Adrenal gland (tissue), 12 donors: Measurements from ENCODE around the gene CNTNAP2. TPM values are rescaled to one million over a fixed set of nuclear protein-coding genes. Genes with fewer than 3 reads are reported as not detected.

Source experiments
- DNase-seq, 7 donors: peaks; one replicate each; pipeline ENCODE4 v3.0.0-alpha.2; 2019 to 2020
- H3K27ac ChIP-seq, 5 donors: fragments of 200-600 bp; sonication (generic) in 4 of 5; 1 replicate in 3 of 5; 2 replicates in 2 of 5; pipeline versions ENCODE4 v1.5.1 to v1.8.0; 2016 to 2020; ENCODE audit warnings: mild to moderate bottlenecking in 1 of 5
- H3K27me3 ChIP-seq: fragments of 200-600 bp; 2 replicates; pipeline ENCODE4 v1.8.0; 2021
- H3K36me3 ChIP-seq, 2 donors: fragments of 200-600 bp; replicated peaks in 1 of 2; 1 replicate in 1 of 2; 2 replicates in 1 of 2; pipeline versions ENCODE4 v1.5.1 to v1.8.0; 2018 to 2022
- H3K4me1 ChIP-seq, 2 donors: fragments of 200-600 bp; replicated peaks in 1 of 2; 1 replicate in 1 of 2; 2 replicates in 1 of 2; pipeline versions ENCODE4 v1.5.1 to v1.8.0; 2018 to 2021
- H3K4me3 ChIP-seq, 4 donors: fragments of 200-600 bp; sonication (generic) in 3 of 4; one replicate each; pipeline ENCODE4 v1.5.1; 2016 to 2018
- H3K9me3 ChIP-seq, 3 donors: fragments of 200-600 bp; sonication (generic) in 1 of 3; replicated peaks in 1 of 3; 1 replicate in 2 of 3; 2 replicates in 1 of 3; pipeline versions ENCODE4 v1.5.1 to v1.8.0; 2016 to 2021
- CTCF ChIP-seq, 6 experiments: fragments of 450-650 bp in 4 of 6; fragments of 200-600 bp in 2 of 6; sonication (generic) in 1 of 6; IDR thresholded peaks; 1 replicate in 5 of 6; 2 replicates in 1 of 6; pipeline versions ENCODE4 v1.5.1 to v1.8.0; 2016 to 2021; ENCODE audit warnings: antibody characterized with exemption in 6 of 6, mild to moderate bottlenecking in 2 of 6, moderate library complexity in 1 of 6
- POLR2A ChIP-seq, 2 donors: fragments of 450-650 bp; IDR thresholded peaks; one replicate each; pipeline ENCODE4 v1.6.1; 2017; ENCODE audit warnings: antibody characterized with exemption in 2 of 2, mild to moderate bottlenecking in 2 of 2, moderate library complexity in 1 of 2
- WGBS, 4 donors: extraction: QIAGEN DNeasy Blood & Tissue Kit in 2 of 4; methylation state at CpG; one replicate each; pipeline versions ENCODE4 v1.1.5 to v1.1.7; 2013 to 2017; 5-methylcytosine and 5-hydroxymethylcytosine counted together
- intact Hi-C, 2 donors: fragments of 100-400 bp; cut with DNase I; formaldehyde crosslinking; loops; one replicate each; pipeline versions ENCODE4 v1.14.1 to v1.15.0; 2022 to 2023
- polyA plus RNA-seq, 3 donors: library from polyadenylated mRNA; stranded (reverse); fragments of 200-250 nt in 2 of 3; fragments of 350-450 nt in 1 of 3; fragmentation: Illumina TruSeq in 1 of 3; extraction: RNeasy Lipid Tissue Mini Kit (QIAGEN cat#74804) in 1 of 3; gene quantifications; one replicate each; pipeline ENCODE4 v1.2.3, GENCODE V29; 2013 to 2014
- total RNA-seq, 9 donors: library from RNA; depleted of rRNA in 4 of 9; stranded (reverse); fragments of >200 nt in 4 of 9; fragments of 120-200 nt in 1 of 9; fragmentation: NEBNext Ultra II Directional in 1 of 9; extraction: Animal tissue kit (Norgen Biotek cat#: 25700) in 1 of 9; gene quantifications; one replicate each; pipeline versions ENCODE4 v1.1.0 to v1.2.4, GENCODE V29; 2013 to 2023
- donor health status: healthy with polysubstance abuse.
- donor health status: Bipolar disorder and iron deficiency.
- donor health status: DM: yes; HTN: yes; CAD: no.
- donor health status: DM: no; HTN: no; CAD: no.
- donor health status: DM: no; HTN: no; CAD: no.
- donor health status: DM: yes; HTN: yes; CAD: no.

CNTNAP2 gene
- total and polyA plus RNA-seq, 12 donors, result 0.14 to 6.3 (median 1.8) TPM; not detected in 2

DNA sequence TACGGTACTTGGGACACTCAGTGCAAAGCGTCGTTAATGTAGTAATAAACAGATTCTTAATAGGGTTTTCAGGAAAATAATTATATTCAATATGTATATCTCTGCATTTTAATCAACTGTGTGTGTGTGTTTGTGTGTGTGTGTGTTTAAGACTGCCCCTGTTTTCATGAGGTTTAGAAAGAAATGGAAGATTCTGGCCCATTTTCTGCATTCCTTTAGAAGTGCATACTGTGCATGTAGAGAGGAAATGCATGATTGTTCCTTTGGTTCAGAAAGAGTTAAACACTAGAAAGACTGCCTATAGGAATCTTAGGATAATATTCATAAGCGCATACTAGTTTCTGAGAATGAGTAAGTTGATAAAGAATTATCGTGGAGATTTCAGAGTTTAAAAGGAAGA, 975 bp downstream of the CNTNAP2 start:
- Histone ChIP-seq H3K36me3 (no peaks in the 10 kb centered on the region), H3K27me3 (peaks cover 22% of the 10 kb centered on the region), H3K27ac (no peak overlapping the region), H3K4me3 (no peak overlapping the region), H3K4me1 (peaks cover 9 to 10% of the 10 kb centered on the region in 2 donors), H3K9me3 (no peaks in the 10 kb centered on the region)
- no peak for DNase-seq
- 24 to 36% (median 31%) methylated on average over 5 of the region's 5 CpGs for WGBS, 4 donors
- intact Hi-C loops, result no loop called here
- no peak for TF ChIP-seq POLR2A (IDR thresholded peaks at IDR 0.05)
- TF ChIP-seq CTCF (IDR thresholded peaks at IDR 0.05), result no peak

DNA sequence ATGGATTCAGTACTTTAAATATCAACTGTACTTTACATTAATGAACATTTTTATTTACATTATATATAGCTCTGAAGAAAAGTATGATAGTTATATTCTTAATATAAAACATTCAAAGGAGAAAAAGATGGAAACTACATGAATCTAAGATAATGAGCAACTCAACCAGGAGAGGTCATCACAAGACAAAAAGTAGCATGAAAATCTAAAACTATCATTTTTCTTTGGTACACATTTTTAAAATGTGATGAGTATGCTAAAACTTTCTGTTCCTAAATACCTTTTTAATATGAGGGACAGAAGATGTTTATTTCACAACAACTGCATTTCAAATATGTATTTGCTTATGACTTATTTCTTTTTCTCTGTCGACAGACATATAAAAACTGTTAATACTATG, 2.4 kb downstream of the CNTNAP2 start:
- Histone ChIP-seq H3K27me3 (peaks cover 22% of the 10 kb centered on the region), H3K4me1 (peaks cover 9 to 10% of the 10 kb centered on the region in 2 donors), H3K9me3 (no peaks in the 10 kb centered on the region), H3K27ac (no peak overlapping the region), H3K4me3 (no peak overlapping the region), H3K36me3 (no peaks in the 10 kb centered on the region)
- intact Hi-C loops, result no loop called here
- TF ChIP-seq CTCF (IDR thresholded peaks at IDR 0.05) (no peak), POLR2A (IDR thresholded peaks at IDR 0.05) (no peak)
- WGBS, 4 donors, result 66 to 78% (median 74%) methylated on average over 1 of the region's 1 CpG
- DNase-seq, result no peak

- Histone ChIP-seq H3K27ac (no peak overlapping the region), H3K9me3 (no peaks in the 10 kb centered on the region), H3K4me1 (no peaks in the 10 kb centered on the region), H3K27me3 (peaks cover 6% of the 10 kb centered on the region), H3K4me3 (no peak overlapping the region), H3K36me3 (no peaks in the 10 kb centered on the region)
- intact Hi-C loops, result no loop called here
- TF ChIP-seq CTCF (IDR thresholded peaks at IDR 0.05), result no peak
- WGBS, 4 donors, result 78 to 84% (median 81%) methylated on average over 5 of the region's 5 CpGs
- DNase-seq, result no peak
These were observed 7.1 kb downstream of the CNTNAP2 start for GRCh38 chr7:146123715-146124114.

DNA sequence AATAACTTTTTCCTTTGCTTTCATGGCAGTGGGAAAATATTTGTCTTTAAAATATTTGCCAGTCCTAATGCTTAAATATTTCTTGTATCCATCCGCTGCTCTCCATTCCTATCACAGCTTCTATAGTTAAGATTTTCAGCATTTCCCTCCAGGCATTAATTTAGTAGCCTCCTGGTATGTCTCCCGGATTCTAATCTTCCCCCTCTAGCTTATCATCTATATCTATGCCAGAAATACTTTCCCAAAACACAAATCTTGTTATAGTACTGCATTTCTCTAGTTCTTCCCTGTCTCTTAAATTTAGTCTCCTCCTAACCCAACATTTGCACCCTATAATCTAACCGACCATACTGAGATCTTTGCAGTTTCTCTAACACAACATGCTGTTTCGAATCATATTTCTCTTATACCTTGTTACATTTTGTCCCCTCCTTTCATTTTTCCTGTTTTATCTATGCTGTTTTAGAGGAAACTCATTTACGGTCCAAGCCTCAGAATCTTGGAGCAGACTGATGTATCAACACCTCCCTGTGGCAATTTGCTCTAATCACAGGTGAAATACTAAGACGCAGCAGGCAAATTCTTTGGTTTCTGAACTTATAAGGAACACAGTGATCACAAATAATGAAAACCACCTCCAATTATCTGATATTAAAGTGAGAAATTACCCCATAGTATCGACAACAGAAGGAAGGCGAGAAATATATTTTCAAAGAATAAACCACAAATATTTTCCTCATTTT, 10.3 kb downstream of the CNTNAP2 start:
- TF ChIP-seq POLR2A (IDR thresholded peaks at IDR 0.05) (no peak), CTCF (IDR thresholded peaks at IDR 0.05) (no peak)
- no peaks in the 10 kb centered on the region for H3K27me3 ChIP-seq
- H3K9me3 ChIP-seq, result no peaks in the 10 kb centered on the region
- no peaks in the 10 kb centered on the region for H3K4me1 ChIP-seq
- H3K27ac ChIP-seq, result no peak overlapping the region
- 73 to 81% (median 78%) methylated on average over 8 of the region's 8 CpGs for WGBS, 4 donors
- no peak for DNase-seq
- intact Hi-C loops, result no loop called here
- no peaks in the 10 kb centered on the region for H3K36me3 ChIP-seq
- no peak overlapping the region for H3K4me3 ChIP-seq
